Measurements from ENCODE around the gene PDZRN3. TPM values are rescaled to one million over a fixed set of nuclear protein-coding genes. Genes with fewer than 3 reads are reported as not detected.

Gene PDZRN3
- total and polyA plus RNA-seq, 2 of the 13 experiments (the other 11 are each of a cell fraction or from before 2014, with no cell fraction given), result not detected

- TF ChIP-seq SMYD3 (CRISPR knock-in tag; IDR thresholded peaks at IDR 0.05) (no peak), ZSCAN30 (CRISPR knock-in tag; IDR thresholded peaks at IDR 0.05) (no peak), PCBP1 (IDR thresholded peaks at IDR 0.05; ENCODE audit: borderline replicate concordance, low read depth, low read length) (no peak), CBX5 (CRISPR knock-in tag; IDR thresholded peaks at IDR 0.05; ENCODE audit: borderline replicate concordance) (no peak), ZNF547 (CRISPR knock-in tag; IDR thresholded peaks at IDR 0.05) (no peak), IRF2 (CRISPR knock-in tag; IDR thresholded peaks at IDR 0.05) (no peak), MIER2 (CRISPR knock-in tag; IDR thresholded peaks at IDR 0.05) (no peak), ZNF572 (CRISPR knock-in tag; IDR thresholded peaks at IDR 0.05) (no peak), POLR2AphosphoS5 (IDR thresholded peaks at IDR 0.05; ENCODE audit: low read depth, low read length) (no peak), RELA (CRISPR knock-in tag; IDR thresholded peaks at IDR 0.05) (no peak)
Observed at GRCh38 chr3:73422571-73422970, 202.2 kb downstream of the PDZRN3 start (continued).

GRCh38 chr3:73419942-73420341 is 204.8 kb downstream of the PDZRN3 start:
- DNase-seq (ENCODE audit: low spot score), result no peak
- Histone ChIP-seq H4K20me1 (ENCODE audit: insufficient read depth, low read length) (no peaks in the 10 kb centered on the region), H3K9ac (ENCODE audit: insufficient read depth, low read depth, low read length) (no peak overlapping the region), H3K4me3 (replicated peaks in 1 of 3; ENCODE audit: insufficient read depth in 1 of 3, low read depth in 2 of 3, low read length in 3 of 3) (no peak overlapping the region), H3K27me3 (ENCODE audit: control insufficient read depth in 1 of 2, insufficient read depth in 2 of 2, low read length in 2 of 2) (no peaks in the 10 kb centered on the region), H3K4me1 (ENCODE audit: insufficient read depth, low read length) (no peaks in the 10 kb centered on the region), H3K36me3 (replicated peaks in 1 of 2; ENCODE audit: control insufficient read depth in 1 of 2, insufficient read depth in 2 of 2, low read length in 2 of 2) (no peaks in the 10 kb centered on the region), H3K9me3 (ENCODE audit: low read length) (no peaks in the 10 kb centered on the region), H3K27ac (ENCODE audit: extremely low read length, insufficient read depth, low read length) (no peak overlapping the region), H3K79me2 (ENCODE audit: insufficient read depth, low read length) (no peaks in the 10 kb centered on the region), H2AFZ (ENCODE audit: low read length) (no peak overlapping the region), H3K4me2 (ENCODE audit: low read depth, low read length) (no peak overlapping the region)
- ChIA-PET POLR2A (no interaction called here), CTCF (ENCODE audit: low intra/inter-chr PET ratio, low total read pairs) (no interaction called here)
- FAIRE-seq, result no peak
- TF ChIP-seq FOXJ3 (CRISPR knock-in tag; IDR thresholded peaks at IDR 0.05; ENCODE audit: borderline replicate concordance) (no peak), ZNF251 (CRISPR knock-in tag; IDR thresholded peaks at IDR 0.05) (no peak), MED13 (CRISPR knock-in tag; IDR thresholded peaks at IDR 0.05) (no peak), FIP1L1 (IDR thresholded peaks at IDR 0.05; ENCODE audit: borderline replicate concordance, insufficient read depth, low read depth, low read length) (no peak), ZNF619 (CRISPR knock-in tag; IDR thresholded peaks at IDR 0.05) (no peak), ZBTB49 (CRISPR knock-in tag; IDR thresholded peaks at IDR 0.05; ENCODE audit: borderline replicate concordance) (no peak), FOXK2 (IDR thresholded peaks at IDR 0.05) (no peak), FOXA1 (IDR thresholded peaks at IDR 0.05) (no peak), FOXA1 (CRISPR knock-in tag; IDR thresholded peaks at IDR 0.05) (no peak), CENPT (CRISPR knock-in tag; IDR thresholded peaks at IDR 0.05; ENCODE audit: low read depth) (no peak), ATRX (CRISPR knock-in tag; IDR thresholded peaks at IDR 0.05; ENCODE audit: borderline replicate concordance) (no peak), ZNF740 (CRISPR knock-in tag; IDR thresholded peaks at IDR 0.05) (no peak), U2AF2 (IDR thresholded peaks at IDR 0.05; ENCODE audit: low read depth, low read length) (no peak), ZNF878 (CRISPR knock-in tag; IDR thresholded peaks at IDR 0.05) (no peak)
- no peak for ATAC-seq
- WGBS (ENCODE audit: low lambda C conversion rate), result 30% methylated on average over 3 of the region's 3 CpGs
- intact Hi-C loops (cut with micrococcal nuclease; ENCODE audit: unreplicated experiment), result no loop called here
- no TSS peak for BruUV-seq (replicated peaks)
- in situ Hi-C loops (cut with HindIII; ENCODE audit: extremely low pct_ligation_motif_present, low pct_unique_long_range_greater_than_20kb), result no loop called here

Measured in HepG2 (cell line).